Fibroblast of lung (primary cell): ENCODE measurements around the gene UBE3A. TPM values are rescaled to one million over a fixed set of nuclear protein-coding genes. Genes with fewer than 3 reads are reported as not detected.
A peak's percentile ranks its signal among the peaks of the same experiment; 100 is the strongest.

Experiments used
- DNase-seq, 2 donors: peaks; one replicate each; pipeline versions ENCODE4 v3.0.0 to v3.0.0-alpha.2; 2010; ENCODE audit warnings: low read depth in 2 of 2
- H2AFZ ChIP-seq: 2 replicates; pipeline ENCODE4 v1.5.1; 2012; ENCODE audit warnings: low read length, control low read depth, inconsistent platforms
- H3K27ac ChIP-seq: 2 replicates; pipeline ENCODE4 v1.5.1; 2011; ENCODE audit warnings: low read length, control low read depth; ENCODE audit not compliant: insufficient read depth
- H3K27me3 ChIP-seq: 2 replicates; pipeline ENCODE4 v1.5.1; 2011; ENCODE audit warnings: mild to moderate bottlenecking, low read length; ENCODE audit not compliant: control insufficient read depth, insufficient read depth
- H3K36me3 ChIP-seq: 2 replicates; pipeline ENCODE4 v1.5.1; 2011; ENCODE audit warnings: low read length; ENCODE audit not compliant: control insufficient read depth, insufficient read depth
- H3K4me1 ChIP-seq: 2 replicates; pipeline ENCODE4 v1.5.1; 2011; ENCODE audit warnings: low read length; ENCODE audit not compliant: control insufficient read depth, insufficient read depth; ENCODE audit errors: extremely low read depth
- H3K4me2 ChIP-seq: 2 replicates; pipeline ENCODE4 v1.5.1; 2011; ENCODE audit warnings: low read length, control low read depth; ENCODE audit not compliant: insufficient read depth; ENCODE audit errors: extremely low read depth
- H3K4me3 ChIP-seq, 4 experiments: fragments of 200-600 bp in 1 of 4; sonication (generic) in 1 of 4; replicated peaks in 1 of 4; 2 replicates each; pipeline ENCODE4 v1.5.1; 2011 to 2016; ENCODE audit warnings: low read length in 4 of 4, low read depth in 3 of 4, mild to moderate bottlenecking in 3 of 4, control low read depth in 2 of 4, inconsistent platforms in 1 of 4, mixed read lengths in 1 of 4; ENCODE audit not compliant: insufficient read depth in 1 of 4; ENCODE audit errors: control extremely low read depth in 1 of 4
- H3K79me2 ChIP-seq: 2 replicates; pipeline ENCODE4 v1.5.1; 2012; ENCODE audit warnings: mild to moderate bottlenecking, low read length, inconsistent platforms; ENCODE audit not compliant: control insufficient read depth, insufficient read depth
- H3K9ac ChIP-seq: 2 replicates; pipeline ENCODE4 v1.5.1; 2011; ENCODE audit warnings: mild to moderate bottlenecking, low read length, control low read depth; ENCODE audit not compliant: insufficient read depth
- H3K9me3 ChIP-seq: 2 replicates; pipeline ENCODE4 v1.5.1; 2012; ENCODE audit warnings: low read depth, low read length; ENCODE audit not compliant: control insufficient read depth, insufficient read depth
- H4K20me1 ChIP-seq: 2 replicates; pipeline ENCODE4 v1.5.1; 2011; ENCODE audit warnings: low read length; ENCODE audit not compliant: control insufficient read depth, insufficient read depth; ENCODE audit errors: extremely low read depth
- EZH2 ChIP-seq: IDR thresholded peaks from 2 replicates; pipeline ENCODE4 v1.5.1; 2012; ENCODE audit warnings: low read length, control low read depth, mild to moderate bottlenecking; ENCODE audit errors: missing control alignments
- polyA minus RNA-seq: library from RNA; depleted of rRNA, polyadenylated mRNA; stranded (reverse); fragments of >200 nt; gene quantifications from 2 replicates; pipeline ENCODE4 v1.2.3, GENCODE V29; 2011; ENCODE audit warnings: low replicate concordance
- polyA plus RNA-seq, 2 donors: library from polyadenylated mRNA; depleted of rRNA in 1 of 2; stranded (reverse) in 1 of 2; unstranded in 1 of 2; fragments of >200 nt; gene quantifications; 2 replicates each; pipeline ENCODE4 v1.2.1, GENCODE V29; 2011 to 2012; ENCODE audit warnings: missing spikeins in 1 of 2
- total RNA-seq: library from RNA; depleted of rRNA; stranded (reverse); fragments of >200 nt; gene quantifications from 2 replicates; pipeline ENCODE4 v1.2.1, GENCODE V29; 2014
- TF ChIP-seq, protein P1 (sequence below), 2 donors: IDR thresholded peaks in 1 of 2; conservative IDR thresholded peaks in 1 of 2; 1 replicate in 1 of 2; 2 replicates in 1 of 2; pipeline ENCODE4 v1.5.1; 2011 to 2012; ENCODE audit warnings: low read length in 2 of 2, control low read depth in 1 of 2, inconsistent platforms in 1 of 2, low read depth in 1 of 2, mild to moderate bottlenecking in 1 of 2

Gene UBE3A
- 67.8 and 71.5 TPM in 2 replicates for total RNA-seq
- 29.3 and 37.2 TPM in 2 replicates for polyA plus RNA-seq
- 26.5 and 27.8 TPM in 2 replicates for polyA plus RNA-seq (2012)
- polyA minus RNA-seq, result 26.5 and 28.2 TPM in 2 replicates

DNA sequence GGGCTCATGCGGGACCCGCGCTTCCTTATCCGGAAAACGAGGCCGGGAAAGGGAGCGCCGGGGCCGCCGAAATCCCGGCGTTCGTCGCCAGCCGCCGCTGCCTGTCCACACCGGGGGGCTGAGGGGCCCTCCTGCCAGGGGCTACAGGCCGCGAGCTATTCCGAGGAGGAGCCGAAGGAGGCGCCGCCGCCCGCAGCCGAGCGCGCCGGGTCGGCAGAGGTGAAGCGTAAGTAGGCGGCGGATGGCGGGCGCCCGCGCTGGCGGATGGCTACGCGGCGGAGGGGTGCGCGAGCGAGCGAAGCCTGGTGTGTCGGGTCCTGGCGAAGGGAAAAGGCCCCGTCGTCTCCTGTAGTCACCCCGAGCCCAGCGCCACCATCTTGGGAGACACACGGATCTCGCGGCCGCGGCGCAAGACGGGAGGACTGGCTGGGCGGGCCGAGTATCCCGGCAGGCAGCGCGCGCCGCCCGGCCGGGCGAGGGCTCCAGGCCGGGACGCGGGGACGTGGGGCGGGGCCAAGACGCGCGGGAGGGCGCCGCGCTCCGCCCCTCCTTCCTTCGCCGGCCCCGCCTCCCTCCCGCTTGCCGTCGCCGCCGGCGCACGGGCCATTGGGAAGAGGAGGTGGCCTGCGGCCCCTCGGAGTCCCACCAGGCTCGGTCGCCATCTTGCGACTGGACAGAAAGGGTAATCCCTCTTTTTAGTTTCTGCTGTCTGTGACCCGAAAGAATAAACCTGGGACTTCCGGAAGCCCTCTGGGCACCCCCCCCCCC, at the start of gene UBE3A:
TSS of gene UBE3A (minus strand) at position 424 of the 768 bp plus-strand sequence. CDS start 29,917 bp downstream, outside the sequence.
- Histone ChIP-seq H3K36me3 (no peaks in the 10 kb centered on the region), H3K9ac (peak within 1 kb of the TSS; percentile 100), H3K27ac (peak within 1 kb of the TSS; percentile 96), H2AFZ (peak within 1 kb of the TSS; percentile 99), H3K4me1 (no peaks in the 10 kb centered on the region), H3K4me2 (peak within 1 kb of the TSS; percentile 97), H3K79me2 (peaks cover 50% of the 10 kb centered on the region), H3K27me3 (no peaks in the 10 kb centered on the region), H4K20me1 (no peaks in the 10 kb centered on the region), H3K9me3 (no peaks in the 10 kb centered on the region), H3K4me3 (peak within 1 kb of the TSS; percentile 68 to 96 (median 88))
- TF ChIP-seq, protein P1, sequence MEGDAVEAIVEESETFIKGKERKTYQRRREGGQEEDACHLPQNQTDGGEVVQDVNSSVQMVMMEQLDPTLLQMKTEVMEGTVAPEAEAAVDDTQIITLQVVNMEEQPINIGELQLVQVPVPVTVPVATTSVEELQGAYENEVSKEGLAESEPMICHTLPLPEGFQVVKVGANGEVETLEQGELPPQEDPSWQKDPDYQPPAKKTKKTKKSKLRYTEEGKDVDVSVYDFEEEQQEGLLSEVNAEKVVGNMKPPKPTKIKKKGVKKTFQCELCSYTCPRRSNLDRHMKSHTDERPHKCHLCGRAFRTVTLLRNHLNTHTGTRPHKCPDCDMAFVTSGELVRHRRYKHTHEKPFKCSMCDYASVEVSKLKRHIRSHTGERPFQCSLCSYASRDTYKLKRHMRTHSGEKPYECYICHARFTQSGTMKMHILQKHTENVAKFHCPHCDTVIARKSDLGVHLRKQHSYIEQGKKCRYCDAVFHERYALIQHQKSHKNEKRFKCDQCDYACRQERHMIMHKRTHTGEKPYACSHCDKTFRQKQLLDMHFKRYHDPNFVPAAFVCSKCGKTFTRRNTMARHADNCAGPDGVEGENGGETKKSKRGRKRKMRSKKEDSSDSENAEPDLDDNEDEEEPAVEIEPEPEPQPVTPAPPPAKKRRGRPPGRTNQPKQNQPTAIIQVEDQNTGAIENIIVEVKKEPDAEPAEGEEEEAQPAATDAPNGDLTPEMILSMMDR (conservative IDR thresholded peaks at IDR 0.05 in 1 of 2, IDR thresholded peaks at IDR 0.05 in 1 of 2; ENCODE audit: low read depth in 1 of 2, low read length in 2 of 2), result peak; percentile 5 to 28
- TF ChIP-seq EZH2, result no peak
- peak; percentile 89 to 91 for DNase-seq

DNA sequence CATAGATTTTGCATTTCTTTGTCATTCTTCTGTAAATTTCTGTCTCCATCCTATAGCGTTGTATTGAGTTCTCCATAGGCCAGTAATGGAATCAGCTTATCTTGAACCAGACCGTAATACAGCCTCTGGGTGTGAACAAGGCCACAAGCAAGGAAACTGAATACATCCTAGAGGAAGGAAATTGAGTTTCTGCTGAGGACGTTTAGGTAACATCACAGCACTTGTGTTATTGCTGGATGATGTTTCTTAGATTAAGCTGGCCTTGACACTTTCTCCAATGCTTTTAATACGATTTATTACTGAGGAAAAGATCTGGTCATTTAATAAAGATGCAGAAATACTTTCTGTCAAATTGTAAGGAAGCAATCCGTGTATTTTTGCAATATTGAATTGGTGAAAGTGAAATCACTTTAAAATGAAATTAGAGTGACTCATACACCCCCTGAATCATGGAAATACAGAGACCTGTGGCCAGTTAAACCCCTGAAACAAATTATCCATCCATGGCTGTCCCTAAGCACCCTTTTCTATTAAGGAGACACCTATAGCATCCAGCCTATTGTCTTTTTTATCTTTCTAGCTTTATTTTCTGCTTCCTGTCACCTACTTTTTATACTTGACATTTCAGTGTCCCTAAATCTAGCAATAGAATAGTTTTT, 48.5 kb upstream of the UBE3A start:
- no peaks in the 10 kb centered on the region for H3K36me3 ChIP-seq
- no peak for DNase-seq
- H2AFZ ChIP-seq, result no peak overlapping the region
- no peak overlapping the region for H3K4me2 ChIP-seq
- H3K27ac ChIP-seq, result no peak overlapping the region
- H3K79me2 ChIP-seq, result no peaks in the 10 kb centered on the region
- no peaks in the 10 kb centered on the region for H3K27me3 ChIP-seq
- no peaks in the 10 kb centered on the region for H3K9me3 ChIP-seq
- no peaks in the 10 kb centered on the region for H3K4me1 ChIP-seq
- no peaks in the 10 kb centered on the region for H4K20me1 ChIP-seq
- H3K9ac ChIP-seq, result no peak overlapping the region
- no peak overlapping the region for H3K4me3 ChIP-seq
- TF ChIP-seq, protein P1 (conservative IDR thresholded peaks at IDR 0.05 in 1 of 2, IDR thresholded peaks at IDR 0.05 in 1 of 2; ENCODE audit: low read depth in 1 of 2, low read length in 2 of 2), result no peak
- no peak for TF ChIP-seq EZH2

DNA sequence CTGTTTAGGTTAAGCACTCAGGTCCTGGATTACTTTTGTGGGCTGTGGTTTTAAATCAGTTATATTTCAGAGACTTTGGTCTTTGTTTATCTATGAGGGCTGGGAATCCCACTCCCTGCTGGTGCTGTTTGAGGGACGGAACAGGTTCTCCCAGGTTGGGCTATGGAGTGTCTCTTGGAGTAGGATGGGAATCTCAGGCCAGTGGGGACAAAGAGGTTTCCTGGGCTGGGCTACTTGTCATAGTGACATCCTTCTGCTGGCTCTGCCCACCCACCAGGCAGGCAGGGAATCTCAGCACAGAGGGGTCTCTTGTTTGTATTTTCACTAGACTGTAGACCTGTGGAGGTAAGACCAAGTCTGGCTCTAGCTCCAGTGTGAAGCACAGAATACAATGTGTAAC, 47.2 kb upstream of the UBE3A start:
- H3K27ac ChIP-seq, result no peak overlapping the region
- no peak overlapping the region for H2AFZ ChIP-seq

More for the DNA sequence above, 47.2 kb upstream of the UBE3A start:
- no peak overlapping the region for H3K4me3 ChIP-seq
- H3K36me3 ChIP-seq, result no peaks in the 10 kb centered on the region
- no peaks in the 10 kb centered on the region for H3K79me2 ChIP-seq
- H4K20me1 ChIP-seq, result no peaks in the 10 kb centered on the region
- H3K9ac ChIP-seq, result no peak overlapping the region
- no peak overlapping the region for H3K4me2 ChIP-seq
- DNase-seq, result no peak
- no peaks in the 10 kb centered on the region for H3K27me3 ChIP-seq
- no peaks in the 10 kb centered on the region for H3K4me1 ChIP-seq
- TF ChIP-seq, protein P1 (conservative IDR thresholded peaks at IDR 0.05 in 1 of 2, IDR thresholded peaks at IDR 0.05 in 1 of 2; ENCODE audit: low read depth in 1 of 2, low read length in 2 of 2), result no peak
- no peak for TF ChIP-seq EZH2
- H3K9me3 ChIP-seq, result no peaks in the 10 kb centered on the region
